ENCODE results near the gene CSGALNACT2.
A peak's percentile ranks its signal among the peaks of the same experiment; 100 is the strongest.
"Not testable (repeated sequence)": the region's sequence is repeated elsewhere in the genome, so short reads cannot be mapped to it uniquely, and the experiment has no call there.

Gene CSGALNACT2

DNA sequence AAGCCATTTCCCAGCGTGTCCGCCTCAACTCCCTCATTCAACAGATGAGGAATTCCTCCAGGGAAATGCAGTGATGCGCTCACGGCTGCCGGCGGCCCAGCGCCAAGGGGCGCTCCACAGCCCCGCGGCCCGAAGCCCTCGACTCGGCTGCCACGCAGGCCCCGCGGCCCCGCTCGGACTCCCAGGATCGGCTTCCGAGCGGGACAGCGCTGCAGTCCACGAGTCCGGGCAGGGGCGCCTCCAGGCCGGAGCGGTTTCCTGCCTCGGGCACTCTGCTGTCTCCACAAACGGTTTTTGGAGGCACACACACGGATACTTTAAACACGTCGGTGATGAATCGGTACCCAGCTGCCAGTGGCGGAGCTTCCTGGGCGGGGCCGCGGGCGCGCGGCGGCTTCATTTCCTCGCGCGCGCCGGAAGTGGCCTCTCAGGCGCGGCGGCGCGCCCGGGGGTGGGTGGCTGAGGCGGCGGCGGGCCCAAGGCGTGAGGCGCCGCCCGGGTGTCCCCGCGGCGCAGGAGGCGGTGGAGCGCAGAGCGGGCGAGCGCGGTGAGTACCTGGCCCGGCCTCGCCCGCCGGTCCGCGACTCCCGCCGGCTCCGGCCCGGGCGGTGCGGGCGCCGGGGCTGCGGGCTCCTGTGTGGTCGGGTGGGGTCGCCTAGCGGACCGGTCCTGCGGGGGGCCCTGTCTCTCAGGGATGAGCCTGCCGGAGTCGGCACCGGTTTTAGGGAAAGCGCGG, at the start of gene CSGALNACT2:
Gene CSGALNACT2 (plus strand): TSS at position 425 of the 736 bp plus-strand sequence. CDS start 16,705 bp downstream, outside the sequence.
- DNase-seq: peak; percentile 88

DNA sequence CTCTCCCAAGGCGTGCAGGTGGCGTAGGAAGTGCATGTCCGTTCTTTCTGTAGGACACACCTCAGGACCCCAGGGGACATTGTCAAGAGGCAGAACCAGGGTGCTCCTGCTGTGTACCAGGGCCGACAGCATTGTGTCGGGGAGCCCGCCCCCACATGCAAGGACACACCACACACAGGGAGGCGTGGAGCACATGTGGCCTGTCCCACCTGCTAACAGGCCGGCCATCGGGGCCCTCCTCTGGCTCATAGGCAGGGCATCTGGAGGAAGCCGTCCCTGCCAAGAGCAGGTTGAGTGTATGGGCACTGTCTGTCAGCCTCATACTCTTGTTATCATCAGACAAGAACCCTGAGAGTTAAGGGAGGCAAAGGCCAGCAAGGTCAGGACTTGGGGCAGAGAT, 48.7 kb upstream of the CSGALNACT2 start:
- DNase-seq: no peak

DNA sequence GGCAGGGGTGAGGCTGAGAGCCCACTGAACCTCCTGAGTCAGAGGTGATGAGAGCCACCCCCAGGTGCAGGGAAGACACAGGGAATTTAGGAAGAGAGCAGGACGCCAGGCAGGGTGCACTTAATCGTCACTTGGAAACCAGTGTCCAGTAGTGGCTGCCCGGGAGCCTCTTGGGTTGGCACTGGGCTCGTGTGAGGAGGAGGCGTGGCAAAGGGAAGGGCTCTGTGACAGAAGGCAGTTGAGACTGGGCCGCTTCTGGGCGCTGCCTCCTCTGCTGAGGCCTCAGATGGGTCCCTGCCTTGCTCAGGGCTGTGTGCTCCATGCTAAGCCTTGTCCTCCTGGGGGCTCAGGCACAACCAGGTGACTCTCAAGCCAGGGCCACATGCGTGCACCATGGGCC, 48.1 kb upstream of the CSGALNACT2 start:
- DNase-seq: no peak

DNA sequence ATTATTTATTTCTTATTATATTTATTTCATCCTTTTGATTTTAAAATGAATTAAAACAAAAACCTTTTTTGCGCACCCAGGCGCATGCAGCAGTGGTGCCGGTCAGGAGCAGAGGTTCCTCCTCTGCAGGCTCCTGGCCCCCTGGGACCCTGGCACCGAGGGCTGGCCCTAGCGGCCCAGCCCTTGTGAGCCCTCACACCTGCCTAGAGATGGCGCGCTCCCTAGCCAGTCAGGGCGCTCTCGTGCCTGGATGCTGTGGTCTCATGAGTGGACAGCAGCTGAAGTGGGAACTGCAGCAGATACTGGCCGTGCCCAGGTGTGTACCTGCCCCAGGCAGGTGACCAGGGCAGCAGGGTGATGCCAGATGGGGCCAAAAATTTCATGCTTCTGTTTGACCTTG, 47.6 kb upstream of the CSGALNACT2 start:
- DNase-seq: no peak

GRCh38 chr10:43091846-43092245, 46.4 kb upstream of the CSGALNACT2 start:
- DNase-seq: no peak

GRCh38 chr10:43093423-43094076, 44.7 kb upstream of the CSGALNACT2 start:
- DNase-seq: no peak

- no peak for DNase-seq
Observed at GRCh38 chr10:43094085-43094484, 44.2 kb upstream of the CSGALNACT2 start.

- DNase-seq: not testable (repeated sequence)
Observed at GRCh38 chr10:43099339-43099738, 38.9 kb upstream of the CSGALNACT2 start.

GRCh38 chr10:43099928-43100327, 38.3 kb upstream of the CSGALNACT2 start:
- no peak for DNase-seq

GRCh38 chr10:43100366-43100765, 37.9 kb upstream of the CSGALNACT2 start:
- DNase-seq: no peak

GRCh38 chr10:43102063-43102828, 36.0 kb upstream of the CSGALNACT2 start:
- DNase-seq: no peak

DNA sequence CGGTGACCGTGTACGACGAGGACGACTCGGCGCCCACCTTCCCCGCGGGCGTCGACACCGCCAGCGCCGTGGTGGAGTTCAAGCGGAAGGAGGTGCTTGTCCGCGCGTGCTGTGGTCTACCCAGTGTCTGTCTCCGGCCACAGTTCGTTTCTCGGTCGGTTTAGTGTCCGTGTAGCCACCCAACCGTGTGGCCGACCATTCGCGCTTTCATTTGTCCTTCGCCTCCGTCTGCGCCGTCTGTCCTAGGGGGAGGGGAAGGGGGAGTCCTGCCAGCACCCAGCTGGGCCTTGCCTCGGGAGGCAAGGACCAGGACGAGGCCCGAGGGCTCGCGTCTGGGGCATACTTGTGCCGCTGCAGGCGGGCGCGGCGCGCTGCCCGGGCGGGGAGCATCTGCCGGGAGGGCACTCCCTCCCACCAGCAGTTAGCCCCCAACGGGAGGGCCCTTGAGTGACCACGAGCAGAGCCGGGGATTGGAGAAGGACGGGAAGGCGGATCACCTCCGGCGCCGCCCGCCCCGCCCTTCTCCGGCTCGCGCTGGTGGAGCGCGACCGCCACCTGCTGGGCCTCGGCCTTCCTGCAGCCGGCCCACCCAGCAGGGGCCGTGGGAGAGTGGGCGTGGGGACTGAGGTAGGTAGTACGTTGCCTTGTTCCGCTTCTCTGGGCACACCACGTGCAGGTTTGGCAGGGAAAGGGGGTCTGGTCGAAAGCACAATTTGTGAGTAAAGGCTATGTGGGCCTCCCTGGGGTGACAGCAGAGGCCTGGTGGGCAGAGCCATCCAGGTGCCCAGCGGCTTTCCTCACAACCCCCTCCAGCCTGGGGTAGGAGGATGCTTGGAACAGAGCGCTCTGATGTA, 32.9 kb upstream of the CSGALNACT2 start:
- DNase-seq: peak; percentile 65

GRCh38 chr10:43105956-43106229, 32.4 kb upstream of the CSGALNACT2 start:
- DNase-seq: no peak

GRCh38 chr10:43106256-43107091, 31.8 kb upstream of the CSGALNACT2 start:
- DNase-seq: no peak

DNA sequence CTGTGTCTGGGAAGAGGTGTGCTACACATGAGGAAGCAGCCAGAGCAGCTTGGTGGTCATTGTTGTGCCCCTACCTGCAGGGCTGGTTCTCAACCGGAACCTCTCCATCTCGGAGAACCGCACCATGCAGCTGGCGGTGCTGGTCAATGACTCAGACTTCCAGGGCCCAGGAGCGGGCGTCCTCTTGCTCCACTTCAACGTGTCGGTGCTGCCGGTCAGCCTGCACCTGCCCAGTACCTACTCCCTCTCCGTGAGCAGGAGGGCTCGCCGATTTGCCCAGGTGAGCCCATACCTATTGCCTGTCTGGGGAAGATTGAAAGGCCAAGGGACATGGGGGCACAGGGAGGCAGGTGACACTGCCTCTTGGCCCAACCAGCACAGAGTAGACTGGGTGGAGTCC, 29.3 kb upstream of the CSGALNACT2 start:
- DNase-seq: no peak

- no peak for DNase-seq
Observed at GRCh38 chr10:43109671-43110249, 28.5 kb upstream of the CSGALNACT2 start.

- no peak for DNase-seq
Observed at GRCh38 chr10:43110338-43111071, 27.7 kb upstream of the CSGALNACT2 start.

DNA sequence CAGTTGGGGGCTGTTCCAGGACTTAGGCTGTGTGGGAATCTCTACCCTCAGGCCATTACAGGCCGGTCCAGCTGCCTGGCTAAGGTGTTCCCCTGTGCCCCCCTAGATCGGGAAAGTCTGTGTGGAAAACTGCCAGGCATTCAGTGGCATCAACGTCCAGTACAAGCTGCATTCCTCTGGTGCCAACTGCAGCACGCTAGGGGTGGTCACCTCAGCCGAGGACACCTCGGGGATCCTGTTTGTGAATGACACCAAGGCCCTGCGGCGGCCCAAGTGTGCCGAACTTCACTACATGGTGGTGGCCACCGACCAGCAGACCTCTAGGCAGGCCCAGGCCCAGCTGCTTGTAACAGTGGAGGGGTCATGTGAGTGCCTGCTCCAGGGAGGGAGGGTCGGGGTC, 27.1 kb upstream of the CSGALNACT2 start:
- DNase-seq: no peak

DNA sequence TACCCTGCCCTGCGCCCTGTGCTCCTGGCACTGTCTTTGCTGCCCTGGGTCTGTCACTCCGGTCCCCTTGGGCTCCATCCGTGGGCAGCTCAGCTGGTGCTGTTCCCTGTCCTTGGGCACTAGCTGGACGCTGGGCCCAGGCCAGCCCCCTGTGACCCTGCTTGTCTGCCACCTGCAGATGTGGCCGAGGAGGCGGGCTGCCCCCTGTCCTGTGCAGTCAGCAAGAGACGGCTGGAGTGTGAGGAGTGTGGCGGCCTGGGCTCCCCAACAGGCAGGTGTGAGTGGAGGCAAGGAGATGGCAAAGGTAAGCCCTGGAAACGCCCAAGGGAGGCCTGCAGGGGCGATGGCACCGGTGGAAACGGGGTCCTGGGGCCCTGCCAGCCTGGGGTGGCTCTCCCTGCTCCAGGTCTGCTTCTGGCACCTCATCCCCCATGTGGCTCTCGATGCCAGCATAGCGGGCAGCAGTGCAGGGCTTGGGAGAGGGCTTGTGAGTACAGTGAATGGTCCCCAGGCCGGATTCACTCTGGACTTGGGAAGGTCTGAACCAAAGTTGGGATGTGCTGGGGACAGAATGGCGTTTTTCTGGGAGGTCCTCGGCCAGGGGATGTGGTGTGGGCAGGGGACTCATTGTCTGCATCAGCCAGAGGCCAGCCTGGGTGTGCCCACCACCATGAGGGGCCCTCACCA, 26.2 kb upstream of the CSGALNACT2 start:
- DNase-seq: no peak

- no peak for DNase-seq
Observed at GRCh38 chr10:43112608-43112961, 25.7 kb upstream of the CSGALNACT2 start.

Data from activated effector memory CD4-positive, alpha-beta T cell treated with Interleukin-2 at 50 U/mL for 16 hours (primary cell).